Breast epithelium (tissue), 4 donors: ENCODE results near the gene ARHGEF7. TPM values are rescaled to one million over a fixed set of nuclear protein-coding genes. Genes with fewer than 3 reads are reported as not detected.

ENCODE experiments used
- DNase-seq, 2 donors: peaks; one replicate each; pipeline ENCODE4 v3.0.0-alpha.2; 2019; ENCODE audit warnings: low spot score in 2 of 2
- H3K27ac ChIP-seq, 2 donors: fragments of 200-600 bp; sonication (generic) in 1 of 2; one replicate each; pipeline ENCODE4 v1.5.1; 2016 to 2019; ENCODE audit warnings: mild to moderate bottlenecking in 1 of 2
- H3K27me3 ChIP-seq, 2 donors: fragments of 200-600 bp; sonication (generic) in 1 of 2; one replicate each; pipeline versions ENCODE4 v1.5.1 to v1.6.0; 2017 to 2019; ENCODE audit warnings: control low read depth in 1 of 2, mild to moderate bottlenecking in 1 of 2
- H3K36me3 ChIP-seq: fragments of 200-600 bp; one replicate; pipeline ENCODE4 v1.5.1; 2019
- H3K4me1 ChIP-seq, 2 donors: fragments of 200-600 bp; sonication (generic); one replicate each; pipeline ENCODE4 v1.5.1; 2016 to 2019; ENCODE audit warnings: control low read depth in 1 of 2
- H3K4me3 ChIP-seq, 3 donors: fragments of 200-600 bp; sonication (generic); 1 replicate in 2 of 3; 2 replicates in 1 of 3; pipeline ENCODE4 v1.5.1; 2016 to 2019; ENCODE audit warnings: mild to moderate bottlenecking in 3 of 3, moderate library complexity in 2 of 3
- H3K9me3 ChIP-seq, 2 donors: fragments of 200-600 bp; sonication (generic) in 1 of 2; one replicate each; pipeline ENCODE4 v1.5.1; 2016 to 2019; ENCODE audit warnings: control low read depth in 1 of 2
- CTCF ChIP-seq, 3 donors: fragments of 450-650 bp; IDR thresholded peaks; one replicate each; pipeline ENCODE4 v1.5.1; 2016 to 2017; ENCODE audit warnings: antibody characterized with exemption in 3 of 3, mild to moderate bottlenecking in 3 of 3, moderate library complexity in 3 of 3
- POLR2A ChIP-seq: fragments of 450-650 bp; IDR thresholded peaks from one replicate; pipeline ENCODE4 v1.6.1; 2016; ENCODE audit warnings: antibody characterized with exemption, mild to moderate bottlenecking, moderate library complexity
- POLR2AphosphoS5 ChIP-seq, 3 donors: sonication (generic); formaldehyde crosslinking; IDR thresholded peaks; one replicate each; pipeline ENCODE4 v1.6.1; 2017; ENCODE audit warnings: antibody characterized with exemption in 3 of 3
- intact Hi-C: fragments of 100-400 bp; cut with DNase I; formaldehyde crosslinking; loops from one replicate; pipeline ENCODE4 v1.15.1; 2023; ENCODE audit warnings: low total_unique reads
- total RNA-seq, 3 donors: library from RNA; depleted of rRNA; stranded (reverse); fragments of >200 nt; gene quantifications; one replicate each; pipeline ENCODE4 v1.1.0, GENCODE V29; 2016

Gene ARHGEF7
- total RNA-seq, 3 donors from 2014 or later, result 79.6 to 92.0 (median 85.5) TPM

GRCh38 chr13:111241006-111241755 lies 126.1 kb downstream of the ARHGEF7 start:
- H3K4me1 ChIP-seq, result no peaks in the 10 kb centered on the region
- DNase-seq, result no peak
- H3K27ac ChIP-seq, result no peak overlapping the region
- intact Hi-C loops, result no loop called here
- no peaks in the 10 kb centered on the region for H3K9me3 ChIP-seq
- H3K4me3 ChIP-seq, result no peak overlapping the region
- H3K36me3 ChIP-seq, result no peaks in the 10 kb centered on the region
- no peak for TF ChIP-seq POLR2AphosphoS5 (IDR thresholded peaks at IDR 0.05)
- no peak for TF ChIP-seq CTCF (IDR thresholded peaks at IDR 0.05)
- no peak for TF ChIP-seq POLR2A
- H3K27me3 ChIP-seq, result no peaks in the 10 kb centered on the region

GRCh38 chr13:111241862-111242261 lies 126.8 kb downstream of the ARHGEF7 start:
- no peaks in the 10 kb centered on the region for H3K9me3 ChIP-seq
- no peak for DNase-seq
- no peaks in the 10 kb centered on the region for H3K4me1 ChIP-seq
- intact Hi-C loops, result no loop called here
- no peak overlapping the region for H3K27ac ChIP-seq
- TF ChIP-seq POLR2AphosphoS5 (IDR thresholded peaks at IDR 0.05) (no peak), CTCF (IDR thresholded peaks at IDR 0.05) (no peak), POLR2A (no peak)
- no peak overlapping the region for H3K4me3 ChIP-seq
- no peaks in the 10 kb centered on the region for H3K36me3 ChIP-seq
- no peaks in the 10 kb centered on the region for H3K27me3 ChIP-seq

GRCh38 chr13:111242585-111242984 lies 127.5 kb downstream of the ARHGEF7 start:
- Histone ChIP-seq H3K27me3 (no peaks in the 10 kb centered on the region), H3K36me3 (no peaks in the 10 kb centered on the region), H3K27ac (no peak overlapping the region), H3K4me1 (no peaks in the 10 kb centered on the region), H3K4me3 (no peak overlapping the region), H3K9me3 (no peaks in the 10 kb centered on the region)
- DNase-seq, result no peak
- intact Hi-C loops, result no loop called here
- no peak for TF ChIP-seq POLR2AphosphoS5 (IDR thresholded peaks at IDR 0.05)
- no peak for TF ChIP-seq POLR2A
- TF ChIP-seq CTCF (IDR thresholded peaks at IDR 0.05), result no peak

- H3K4me1 ChIP-seq, result no peaks in the 10 kb centered on the region
- intact Hi-C loops, result no loop called here
- no peaks in the 10 kb centered on the region for H3K27me3 ChIP-seq
- no peaks in the 10 kb centered on the region for H3K36me3 ChIP-seq
- H3K27ac ChIP-seq, result no peak overlapping the region
- no peaks in the 10 kb centered on the region for H3K9me3 ChIP-seq
- TF ChIP-seq CTCF (IDR thresholded peaks at IDR 0.05) (no peak), POLR2A (no peak), POLR2AphosphoS5 (IDR thresholded peaks at IDR 0.05) (no peak)
- no peak overlapping the region for H3K4me3 ChIP-seq
- DNase-seq, result no peak
Observed at GRCh38 chr13:111243981-111244380, 128.9 kb downstream of the ARHGEF7 start.

- H3K27me3 ChIP-seq, result no peaks in the 10 kb centered on the region
- no peak overlapping the region for H3K4me3 ChIP-seq
- intact Hi-C loops, result no loop called here
- H3K9me3 ChIP-seq, result no peaks in the 10 kb centered on the region
- H3K36me3 ChIP-seq, result no peaks in the 10 kb centered on the region
- H3K4me1 ChIP-seq, result no peaks in the 10 kb centered on the region
- no peak overlapping the region for H3K27ac ChIP-seq
- no peak for DNase-seq
- TF ChIP-seq POLR2AphosphoS5 (IDR thresholded peaks at IDR 0.05) (no peak), CTCF (IDR thresholded peaks at IDR 0.05) (no peak), POLR2A (no peak)
Observed at GRCh38 chr13:111245576-111246384, 130.7 kb downstream of the ARHGEF7 start.
